ENCODE measurements around the gene TCF7L2.

TCF7L2 gene

GRCh38 chr10:113021268-113022040 is 71.4 kb downstream of the TCF7L2 start:
- Mint-ChIP-seq H3K27me3 (ENCODE audit: low read depth) (peaks cover 6% of the 10 kb centered on the region), H3K4me1 (ENCODE audit: low read depth) (no peaks in the 10 kb centered on the region), H3K4me3 (no peak overlapping the region), H3K9me3 (no peaks in the 10 kb centered on the region), H3K36me3 (ENCODE audit: low read depth) (no peaks in the 10 kb centered on the region), H3K27ac (no peak overlapping the region)
- DNase-seq (ENCODE audit: low spot score) = no peak

- Mint-ChIP-seq H3K27me3 (ENCODE audit: low read depth) (peaks cover 11% of the 10 kb centered on the region), H3K4me1 (ENCODE audit: low read depth) (no peaks in the 10 kb centered on the region), H3K36me3 (ENCODE audit: low read depth) (no peaks in the 10 kb centered on the region), H3K9me3 (no peaks in the 10 kb centered on the region), H3K27ac (no peak overlapping the region), H3K4me3 (no peak overlapping the region)
- no peak for DNase-seq (ENCODE audit: low spot score)
Observed at GRCh38 chr10:113022265-113022664, 72.2 kb downstream of the TCF7L2 start.

GRCh38 chr10:113023017-113023416 is 73.0 kb downstream of the TCF7L2 start:
- Mint-ChIP-seq H3K9me3 (no peaks in the 10 kb centered on the region), H3K36me3 (ENCODE audit: low read depth) (no peaks in the 10 kb centered on the region), H3K27ac (no peak overlapping the region), H3K27me3 (ENCODE audit: low read depth) (peaks cover 15% of the 10 kb centered on the region), H3K4me1 (ENCODE audit: low read depth) (no peaks in the 10 kb centered on the region), H3K4me3 (no peak overlapping the region)
- DNase-seq (ENCODE audit: low spot score) = no peak

- Mint-ChIP-seq H3K27me3 (ENCODE audit: low read depth) (peaks cover 22% of the 10 kb centered on the region), H3K4me3 (no peak overlapping the region), H3K27ac (no peak overlapping the region), H3K9me3 (no peaks in the 10 kb centered on the region), H3K36me3 (ENCODE audit: low read depth) (no peaks in the 10 kb centered on the region), H3K4me1 (ENCODE audit: low read depth) (no peaks in the 10 kb centered on the region)
- DNase-seq (ENCODE audit: low spot score) = no peak
Observed at GRCh38 chr10:113024930-113025329, 74.9 kb downstream of the TCF7L2 start.

DNA sequence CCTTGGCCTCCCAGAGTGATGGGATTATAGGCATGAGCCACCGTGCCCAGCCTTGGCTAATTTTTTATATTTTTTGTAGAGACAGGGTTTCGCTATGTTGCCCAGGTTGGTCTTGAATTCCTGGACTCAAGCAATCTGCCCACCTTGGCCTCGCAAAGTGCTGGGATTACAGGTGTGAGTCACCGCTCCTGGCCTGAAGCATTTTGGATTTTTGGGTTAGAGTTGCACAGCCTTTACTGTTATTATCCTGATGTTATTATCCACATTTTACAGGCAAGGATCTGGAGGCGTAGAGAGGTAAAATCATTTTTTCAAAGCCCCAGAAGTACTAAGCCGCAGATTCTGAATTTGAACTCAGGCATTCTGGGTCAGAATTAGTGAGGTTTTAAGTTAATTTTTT is 75.4 kb downstream of the TCF7L2 start:
- DNase-seq (ENCODE audit: low spot score) = no peak
- H3K36me3 Mint-ChIP-seq (ENCODE audit: low read depth) = no peaks in the 10 kb centered on the region
- no peak overlapping the region for H3K4me3 Mint-ChIP-seq
- H3K27ac Mint-ChIP-seq = no peak overlapping the region
- H3K27me3 Mint-ChIP-seq (ENCODE audit: low read depth) = peaks cover 22% of the 10 kb centered on the region
- H3K4me1 Mint-ChIP-seq (ENCODE audit: low read depth) = no peaks in the 10 kb centered on the region
- no peaks in the 10 kb centered on the region for H3K9me3 Mint-ChIP-seq

GRCh38 chr10:113026679-113027078 is 76.6 kb downstream of the TCF7L2 start:
- peaks cover 22% of the 10 kb centered on the region for H3K27me3 Mint-ChIP-seq (ENCODE audit: low read depth)
- no peak overlapping the region for H3K27ac Mint-ChIP-seq
- no peak overlapping the region for H3K4me3 Mint-ChIP-seq
- no peaks in the 10 kb centered on the region for H3K36me3 Mint-ChIP-seq (ENCODE audit: low read depth)
- DNase-seq (ENCODE audit: low spot score) = no peak
- H3K9me3 Mint-ChIP-seq = no peaks in the 10 kb centered on the region
- no peaks in the 10 kb centered on the region for H3K4me1 Mint-ChIP-seq (ENCODE audit: low read depth)

DNA sequence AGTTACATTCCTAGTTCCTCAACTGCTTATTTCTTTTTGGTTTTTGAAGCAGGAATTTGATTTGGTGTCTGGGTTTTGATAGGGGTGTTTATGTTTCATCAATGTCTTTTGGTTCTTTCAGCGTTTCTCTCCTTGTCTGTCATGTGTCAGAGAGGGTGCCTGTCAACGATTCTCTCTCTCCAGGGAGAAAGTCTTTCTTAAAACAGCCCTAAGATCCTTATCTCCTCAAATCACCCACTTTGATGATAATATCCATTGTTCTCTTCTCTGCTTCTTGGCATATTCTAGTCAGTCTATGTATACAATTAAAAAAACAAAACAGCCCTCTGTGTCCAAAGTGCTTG is 77.2 kb downstream of the TCF7L2 start:
- Mint-ChIP-seq H3K27me3 (ENCODE audit: low read depth) (peaks cover 23% of the 10 kb centered on the region), H3K4me1 (ENCODE audit: low read depth) (no peaks in the 10 kb centered on the region), H3K9me3 (no peaks in the 10 kb centered on the region), H3K4me3 (no peak overlapping the region), H3K36me3 (ENCODE audit: low read depth) (no peaks in the 10 kb centered on the region), H3K27ac (no peak overlapping the region)
- DNase-seq (ENCODE audit: low spot score) = no peak

DNA sequence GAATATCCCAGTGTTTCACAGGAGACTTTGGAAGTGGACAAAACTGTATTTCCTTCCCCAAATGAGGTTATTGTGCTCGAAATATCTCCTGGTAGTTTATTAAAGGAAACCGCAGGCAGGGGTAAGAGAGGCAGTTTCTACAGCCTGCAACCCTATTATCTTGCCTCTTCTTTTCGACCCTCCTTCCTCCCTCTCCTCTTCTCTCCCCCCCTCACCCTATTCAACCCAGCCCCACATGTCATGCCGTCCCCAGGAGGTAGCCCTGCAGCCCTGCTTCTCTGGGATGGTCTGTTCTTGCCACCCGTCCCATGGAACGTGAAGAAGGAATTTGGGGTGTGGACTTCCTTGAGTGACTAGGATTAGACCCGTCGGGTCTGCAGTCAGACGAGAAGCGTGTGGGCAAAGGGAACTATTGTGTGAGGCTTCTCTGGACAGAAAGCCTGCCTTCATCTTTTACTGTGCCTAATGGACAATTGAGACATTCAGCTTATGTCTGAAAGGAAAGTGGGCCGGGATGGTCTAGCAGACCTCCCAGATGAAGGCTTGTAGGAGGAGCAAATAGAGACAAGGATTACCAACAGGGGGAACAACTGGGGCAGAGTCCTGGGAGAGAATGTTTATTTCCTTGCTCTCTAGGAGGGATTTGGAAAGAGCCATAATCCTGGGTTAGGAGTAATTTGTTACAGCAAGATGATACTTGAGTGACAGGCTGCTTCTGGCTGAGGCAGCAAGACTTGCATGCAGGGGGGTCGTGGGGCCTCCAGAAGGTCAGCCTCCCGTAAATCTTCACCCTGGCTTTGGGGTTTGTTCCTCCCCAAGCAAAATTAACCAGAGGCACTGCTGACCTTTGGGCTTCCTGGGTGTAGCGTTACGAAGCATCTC is 77.8 kb downstream of the TCF7L2 start:
- H3K36me3 Mint-ChIP-seq (ENCODE audit: low read depth) = no peaks in the 10 kb centered on the region
- peaks cover 25% of the 10 kb centered on the region for H3K27me3 Mint-ChIP-seq (ENCODE audit: low read depth)
- H3K4me1 Mint-ChIP-seq (ENCODE audit: low read depth) = no peaks in the 10 kb centered on the region
- no peaks in the 10 kb centered on the region for H3K9me3 Mint-ChIP-seq
- H3K4me3 Mint-ChIP-seq = no peak overlapping the region
- no peak for DNase-seq (ENCODE audit: low spot score)
- no peak overlapping the region for H3K27ac Mint-ChIP-seq

DNA sequence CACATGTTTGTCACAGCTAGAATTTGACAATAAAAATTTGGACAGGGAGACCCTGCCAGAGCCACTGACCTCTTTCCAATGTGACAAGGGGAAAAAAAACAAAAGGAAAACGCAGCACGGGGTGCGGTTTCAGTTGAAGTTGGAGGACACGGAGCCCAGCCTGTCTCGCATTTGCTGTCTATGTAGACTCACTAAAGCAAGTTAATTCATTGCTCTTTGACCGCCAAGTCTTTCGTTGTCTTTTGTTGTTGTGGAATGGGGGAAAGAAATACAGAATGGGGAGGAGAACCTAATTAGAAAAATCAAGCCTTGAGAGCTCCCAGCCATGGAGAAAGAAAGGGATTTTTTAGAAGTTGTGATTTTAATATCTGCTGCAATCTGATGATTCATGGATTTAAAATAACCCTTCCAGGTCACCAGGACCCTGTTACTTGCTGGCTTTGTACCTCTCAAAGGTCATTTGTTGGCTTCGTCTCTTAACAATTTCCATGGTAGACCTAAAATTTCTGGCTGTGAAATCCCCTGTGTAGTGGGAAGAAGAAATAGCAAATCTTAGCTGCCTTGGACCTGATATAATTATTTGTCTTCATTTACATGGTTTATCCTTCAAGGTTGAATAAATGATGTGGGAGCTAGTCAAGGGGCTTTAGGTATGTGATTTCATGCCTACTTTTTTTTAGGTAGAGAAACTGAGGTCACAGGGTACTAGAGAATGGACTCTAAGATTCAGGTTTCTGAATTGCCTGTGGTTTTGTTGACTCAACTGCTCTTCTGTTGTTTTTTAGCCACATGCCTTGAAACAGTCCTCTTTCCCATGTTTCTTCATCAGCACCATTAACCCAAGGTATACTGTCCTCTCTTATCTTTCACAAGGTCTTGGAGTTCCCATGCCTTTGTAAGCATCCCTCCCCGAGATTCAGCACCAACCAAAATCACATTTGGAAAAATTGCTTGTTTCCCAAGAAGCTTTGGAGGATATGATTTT is 78.7 kb downstream of the TCF7L2 start:
- Mint-ChIP-seq H3K27me3 (ENCODE audit: low read depth) (peaks cover 25% of the 10 kb centered on the region), H3K4me3 (no peak overlapping the region), H3K4me1 (ENCODE audit: low read depth) (no peaks in the 10 kb centered on the region), H3K27ac (no peak overlapping the region), H3K36me3 (ENCODE audit: low read depth) (no peaks in the 10 kb centered on the region), H3K9me3 (no peaks in the 10 kb centered on the region)
- no peak for DNase-seq (ENCODE audit: low spot score)

DNA sequence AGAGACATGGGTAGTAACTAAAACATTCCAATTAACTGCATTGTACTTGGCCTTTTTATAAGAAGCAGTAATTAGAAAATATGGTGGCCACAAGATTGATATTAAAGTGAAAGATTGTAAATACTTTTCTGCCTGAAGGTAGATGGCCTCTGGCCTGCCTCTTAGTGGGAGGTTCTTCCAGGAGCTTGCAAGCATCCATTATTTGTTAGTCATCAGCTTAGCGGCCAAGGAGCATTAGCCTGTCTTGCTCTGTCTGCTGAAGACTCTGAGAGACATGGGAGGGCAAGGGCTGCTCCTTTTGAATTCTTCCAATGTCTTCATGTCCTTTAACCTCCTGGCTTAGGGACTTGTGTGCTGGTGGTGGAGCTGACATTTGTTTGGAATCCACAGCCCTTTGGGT is 80.4 kb downstream of the TCF7L2 start:
- Mint-ChIP-seq H3K4me3 (no peak overlapping the region), H3K27ac (no peak overlapping the region), H3K4me1 (ENCODE audit: low read depth) (no peaks in the 10 kb centered on the region), H3K36me3 (ENCODE audit: low read depth) (no peaks in the 10 kb centered on the region), H3K27me3 (ENCODE audit: low read depth) (peaks cover 28% of the 10 kb centered on the region), H3K9me3 (no peaks in the 10 kb centered on the region)
- no peak for DNase-seq (ENCODE audit: low spot score)

- Mint-ChIP-seq H3K27me3 (ENCODE audit: low read depth) (peaks cover 28% of the 10 kb centered on the region), H3K4me1 (ENCODE audit: low read depth) (no peaks in the 10 kb centered on the region), H3K27ac (no peak overlapping the region), H3K4me3 (no peak overlapping the region), H3K36me3 (ENCODE audit: low read depth) (no peaks in the 10 kb centered on the region), H3K9me3 (no peaks in the 10 kb centered on the region)
- DNase-seq (ENCODE audit: low spot score) = no peak
Observed at GRCh38 chr10:113031147-113031546, 81.1 kb downstream of the TCF7L2 start.

- Mint-ChIP-seq H3K27me3 (ENCODE audit: low read depth) (peaks cover 13% of the 10 kb centered on the region), H3K4me3 (no peak overlapping the region), H3K9me3 (no peaks in the 10 kb centered on the region), H3K27ac (no peak overlapping the region), H3K36me3 (ENCODE audit: low read depth) (no peaks in the 10 kb centered on the region), H3K4me1 (ENCODE audit: low read depth) (no peaks in the 10 kb centered on the region)
- no peak for DNase-seq (ENCODE audit: low spot score)
Observed at GRCh38 chr10:113033991-113034390, 83.9 kb downstream of the TCF7L2 start.

- H3K27me3 Mint-ChIP-seq (ENCODE audit: low read depth) = peaks cover 10% of the 10 kb centered on the region
- no peak overlapping the region for H3K4me3 Mint-ChIP-seq
- no peak for DNase-seq (ENCODE audit: low spot score)
Observed at GRCh38 chr10:113035732-113036312, 85.8 kb downstream of the TCF7L2 start.

More at GRCh38 chr10:113035732-113036312, 85.8 kb downstream of the TCF7L2 start:
- Mint-ChIP-seq H3K27ac (no peak overlapping the region), H3K36me3 (ENCODE audit: low read depth) (no peaks in the 10 kb centered on the region), H3K4me1 (ENCODE audit: low read depth) (no peaks in the 10 kb centered on the region), H3K9me3 (no peaks in the 10 kb centered on the region)

Data from T-helper 2 cell treated with Interferon-gamma antibody and Interleukin-4, amounts not matched to agents 5 μg/mL and 100 μg/mL, for 36 hours (primary cell).